Smooth muscle cell of trachea (primary cell): Measurements from ENCODE around the gene BCKDK. TPM values are rescaled to one million over a fixed set of nuclear protein-coding genes. Genes with fewer than 3 reads are reported as not detected.

ENCODE experiments used
- total RNA-seq: library from RNA; depleted of rRNA; stranded (reverse); fragments of >200 nt; gene quantifications from 2 replicates; pipeline ENCODE4 v1.2.1, GENCODE V29; 2014

Gene BCKDK
- total RNA-seq = 26.5 and 39.5 TPM in 2 replicates

GRCh38 chr16:31108035-31108793 lies at the start of gene BCKDK:
Gene BCKDK (plus strand): TSS chr16:31108386. CDS start chr16:31109224, 838 bp downstream.

GRCh38 chr16:31073970-31074813 lies 34.0 kb upstream of the BCKDK start, which contains the start of the genes ZNF646 and ZNF668:
Gene ZNF646 (plus strand): TSS chr16:31074422. CDS start chr16:31076325, 1,903 bp downstream.
Gene ZNF668 (minus strand): TSS chr16:31074240. CDS start chr16:31064459, 9,781 bp downstream.

GRCh38 chr16:31088459-31089183 lies 19.6 kb upstream of the BCKDK start, which contains the start of gene PRSS53:
Gene PRSS53 (minus strand): TSS chr16:31088943. CDS start chr16:31088809, 134 bp downstream.

DNA sequence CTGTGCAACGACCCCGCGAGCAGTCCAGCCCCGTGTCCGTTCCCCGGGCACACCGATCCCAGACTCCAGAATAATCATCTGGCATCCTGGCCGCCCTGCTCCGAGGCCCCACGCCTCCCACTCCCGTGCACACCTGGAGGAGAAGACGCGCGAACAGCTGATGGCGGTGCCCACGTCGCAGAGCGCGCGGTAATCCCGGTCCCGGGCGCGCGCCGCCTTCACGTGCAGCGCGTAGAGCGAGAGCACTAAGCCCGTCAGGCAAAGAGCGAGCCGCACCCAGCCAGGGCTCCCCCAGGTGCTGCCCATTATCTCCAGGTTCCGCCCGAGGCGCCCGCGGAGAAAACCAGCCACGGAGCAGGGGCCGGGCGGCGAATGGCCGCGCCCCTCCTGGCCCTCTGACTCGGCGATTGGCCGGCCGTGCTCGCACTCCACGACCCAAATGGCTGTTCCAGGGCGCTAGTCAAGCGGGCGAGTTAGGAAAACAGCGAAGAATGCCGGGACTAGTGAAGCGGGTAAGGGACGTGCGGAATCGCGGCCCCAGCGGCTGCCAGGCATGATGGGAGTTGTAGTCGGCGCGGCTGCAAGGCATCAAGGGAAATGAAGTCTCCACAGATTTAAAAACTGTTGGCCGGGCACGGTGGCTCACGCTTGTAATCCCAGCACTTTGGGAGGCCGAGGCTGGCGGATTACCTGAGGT lies 13.6 kb upstream of the BCKDK start, which contains the start of gene VKORC1:
Gene VKORC1, minus strand, starts transcription at position 374 of the 697 bp plus-strand sequence. Its CDS starts 68 bp downstream, at position 306.

GRCh38 chr16:31117384-31118222 lies 9.4 kb downstream of the BCKDK start, which contains the start of gene KAT8:
Gene KAT8 (plus strand): TSS chr16:31117664. CDS start chr16:31117682, 18 bp downstream.

DNA sequence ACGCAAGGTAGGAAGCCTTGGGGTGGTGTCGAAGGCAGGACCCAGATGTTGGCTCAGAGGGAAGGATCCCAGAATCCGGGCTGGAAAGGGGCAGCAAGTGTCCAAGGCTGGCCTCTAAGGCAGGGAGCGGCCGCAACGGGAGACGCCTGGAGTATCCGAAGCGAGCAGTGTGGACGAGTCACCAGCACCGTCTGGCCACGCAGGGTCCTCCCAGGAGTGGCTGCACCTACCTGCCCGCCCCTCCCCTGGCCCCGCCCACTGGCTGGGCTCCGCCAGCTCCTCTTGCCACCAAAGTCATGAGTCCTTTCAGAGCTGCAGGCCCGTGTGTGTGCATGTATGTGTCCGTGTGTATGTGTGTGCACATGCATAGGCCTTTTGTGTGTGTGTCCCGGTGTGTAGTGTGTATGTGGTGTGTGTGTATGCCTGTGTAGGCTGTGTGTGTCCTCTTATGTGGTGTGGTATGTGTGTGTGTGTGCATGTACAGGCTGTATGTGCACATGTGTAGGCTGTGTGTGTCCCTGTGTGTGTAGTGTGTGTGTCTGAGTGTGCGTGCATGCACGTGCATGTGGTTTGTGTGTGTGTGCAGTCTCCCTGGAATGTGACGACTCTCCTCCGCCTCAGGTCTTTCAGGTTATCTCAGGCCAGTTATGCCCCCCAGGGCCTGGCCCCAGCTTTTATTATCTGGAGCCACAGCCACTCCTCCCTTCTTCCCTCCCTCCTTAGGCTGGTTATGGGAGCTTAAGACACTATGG lies 27.5 kb downstream of the BCKDK start, which contains the start of gene PRSS8:
Gene PRSS8, minus strand, starts transcription at position 193 of the 752 bp plus-strand sequence. CDS start 229 bp downstream, outside the sequence.

DNA sequence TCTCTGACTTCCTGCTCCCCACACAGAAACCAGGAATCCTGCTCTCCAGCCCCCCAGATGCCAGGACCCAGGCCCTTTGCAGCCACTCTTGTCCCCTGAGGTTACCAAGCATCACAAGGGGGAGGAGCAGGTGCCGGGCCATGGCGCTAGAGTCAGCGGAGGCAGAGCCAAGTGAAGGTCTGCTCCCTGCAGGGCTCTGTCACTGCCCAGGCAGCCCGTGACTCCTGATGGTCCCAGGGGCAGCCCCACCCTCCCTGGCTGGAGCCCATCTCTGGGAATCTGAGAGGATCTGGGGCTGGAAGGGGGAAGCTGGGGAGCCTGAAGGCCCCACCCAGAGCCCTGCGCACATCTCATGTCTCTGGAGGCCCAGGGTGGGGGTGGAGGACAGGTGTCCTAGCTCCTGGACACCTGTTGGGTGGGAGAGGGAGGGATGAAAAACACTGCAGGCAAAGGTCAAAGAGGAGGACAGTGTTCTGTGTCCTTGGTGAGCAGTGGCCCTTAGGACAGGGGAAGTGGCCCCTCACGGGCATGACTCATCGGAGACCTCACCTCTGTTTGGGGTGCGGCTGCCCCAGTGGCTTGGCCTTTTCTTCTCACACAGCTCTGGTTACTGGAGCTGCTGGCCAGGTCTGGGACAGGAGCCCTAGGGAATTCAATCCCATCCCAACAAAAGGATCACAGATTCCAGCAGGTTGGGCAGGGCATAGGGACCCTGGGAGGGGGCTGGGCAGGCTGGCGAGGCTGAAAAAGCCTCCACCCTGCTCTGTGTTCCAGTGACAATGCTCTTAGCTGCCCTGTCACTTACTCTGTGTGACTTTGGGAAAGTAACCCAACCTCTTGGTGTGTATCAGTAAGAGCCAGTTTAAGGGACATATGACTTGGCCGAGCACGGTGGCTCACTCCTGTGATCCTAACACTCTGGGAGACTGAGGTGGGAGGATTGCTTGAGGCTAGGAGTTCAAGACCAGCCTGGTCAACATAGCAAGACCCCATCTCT lies 42.0 kb downstream of the BCKDK start, which contains the start of gene PRSS36:
Gene PRSS36, minus strand, starts transcription at position 173 of the 997 bp plus-strand sequence. Its CDS starts 31 bp downstream, at position 142.

Other genes starting within 250 kb of the BCKDK start
- gene BCL7C, start 214.3 kb upstream of the BCKDK start, total RNA-seq = 40.5 and 50.5 TPM in 2 replicates
- 3.3 and 6.1 TPM in 2 replicates for gene CTF1, start 211.8 kb upstream of the BCKDK start, total RNA-seq
- gene FBXL19, start 184.8 kb upstream of the BCKDK start, total RNA-seq = 21.1 and 28.4 TPM in 2 replicates
- 59.5 and 97.1 TPM in 2 replicates for gene ORAI3, start 159.3 kb upstream of the BCKDK start, total RNA-seq
- gene SETD1A, start 150.6 kb upstream of the BCKDK start, total RNA-seq = 3.8 and 7.1 TPM in 2 replicates
- gene HSD3B7, start 123.2 kb upstream of the BCKDK start, total RNA-seq = 49.7 and 76.7 TPM in 2 replicates
- gene STX1B, start 97.7 kb upstream of the BCKDK start, total RNA-seq = 2.6 and 3.6 TPM in 2 replicates
- gene STX4, start 74.8 kb upstream of the BCKDK start, total RNA-seq = 27.5 and 32.3 TPM in 2 replicates
- gene ZNF668, start 34.1 kb upstream of the BCKDK start, total RNA-seq = 11.1 and 12.7 TPM in 2 replicates
- 13.5 and 22.7 TPM in 2 replicates for gene ZNF646, start 34.0 kb upstream of the BCKDK start, total RNA-seq
- gene PRSS53, start 19.4 kb upstream of the BCKDK start, total RNA-seq = 2.5 and 2.8 TPM in 2 replicates
- gene VKORC1, start 13.6 kb upstream of the BCKDK start, total RNA-seq = 128 and 152 TPM in 2 replicates
- gene KAT8, start 9.3 kb downstream of the BCKDK start, total RNA-seq = 37.2 and 39.0 TPM in 2 replicates
- not detected in 2 replicates for gene PRSS8, start 27.3 kb downstream of the BCKDK start, total RNA-seq
- gene PRSS36, start 41.7 kb downstream of the BCKDK start, total RNA-seq = 0.17 and 0.29 TPM in 2 replicates
- 43.7 and 107 TPM in 2 replicates for gene FUS, start 71.8 kb downstream of the BCKDK start, total RNA-seq
- 120 and 136 TPM in 2 replicates for gene PYCARD, start 94.4 kb downstream of the BCKDK start, total RNA-seq
- not detected in 2 replicates for gene TRIM72, start 105.7 kb downstream of the BCKDK start, total RNA-seq
- gene PYDC1, start 108.7 kb downstream of the BCKDK start, total RNA-seq = not detected in 2 replicates
- gene ITGAM, start 151.6 kb downstream of the BCKDK start, total RNA-seq = not detected in 2 replicates
- 0.15 and 0.17 TPM in 2 replicates for gene ITGAX, start 246.8 kb downstream of the BCKDK start, total RNA-seq